ENCODE results near the gene GALNT2. TPM values are rescaled to one million over a fixed set of nuclear protein-coding genes. Genes with fewer than 3 reads are reported as not detected.

Gene GALNT2
- polyA plus RNA-seq, 2 donors: 11.2 to 15.3 TPM

- no peaks in the 10 kb centered on the region for H3K27me3 ChIP-seq (ENCODE audit: control insufficient read depth in 1 of 2, insufficient read depth in 2 of 2, low read length in 2 of 2)
- H3K9me3 ChIP-seq (ENCODE audit: control insufficient read depth in 2 of 2, insufficient read depth in 1 of 2, low read depth in 1 of 2, low read length in 1 of 2): no peaks in the 10 kb centered on the region
- H3K27ac ChIP-seq (ENCODE audit: low read depth in 2 of 2, low read length in 1 of 2): no peak overlapping the region
- H3K36me3 ChIP-seq (ENCODE audit: control insufficient read depth in 2 of 2, insufficient read depth in 2 of 2, low read length in 1 of 2): no peaks in the 10 kb centered on the region
- 91 to 92% methylated on average over 6 of the region's 6 CpGs for WGBS, 2 donors
- peaks cover 0 to 3% of the 10 kb centered on the region in 2 donors for H3K4me1 ChIP-seq (ENCODE audit: control insufficient read depth in 2 of 2, insufficient read depth in 2 of 2, low read length in 1 of 2)
- no peak overlapping the region for H3K4me3 ChIP-seq (ENCODE audit: low read depth in 1 of 2, low read length in 2 of 2)
Observed at GRCh38 chr1:230163205-230163604, 96.2 kb downstream of the GALNT2 start.

GRCh38 chr1:230163719-230164118, 96.7 kb downstream of the GALNT2 start:
- WGBS, 2 donors: 85 to 94% methylated on average over 3 of the region's 3 CpGs
- Histone ChIP-seq H3K27me3 (ENCODE audit: control insufficient read depth in 1 of 2, insufficient read depth in 2 of 2, low read length in 2 of 2) (no peaks in the 10 kb centered on the region), H3K36me3 (ENCODE audit: control insufficient read depth in 2 of 2, insufficient read depth in 2 of 2, low read length in 1 of 2) (no peaks in the 10 kb centered on the region), H3K27ac (ENCODE audit: low read depth in 2 of 2, low read length in 1 of 2) (no peak overlapping the region), H3K9me3 (ENCODE audit: control insufficient read depth in 2 of 2, insufficient read depth in 1 of 2, low read depth in 1 of 2, low read length in 1 of 2) (no peaks in the 10 kb centered on the region), H3K4me3 (ENCODE audit: low read depth in 1 of 2, low read length in 2 of 2) (no peak overlapping the region), H3K4me1 (ENCODE audit: control insufficient read depth in 2 of 2, insufficient read depth in 2 of 2, low read length in 1 of 2) (peaks cover 0 to 3% of the 10 kb centered on the region in 2 donors)

DNA sequence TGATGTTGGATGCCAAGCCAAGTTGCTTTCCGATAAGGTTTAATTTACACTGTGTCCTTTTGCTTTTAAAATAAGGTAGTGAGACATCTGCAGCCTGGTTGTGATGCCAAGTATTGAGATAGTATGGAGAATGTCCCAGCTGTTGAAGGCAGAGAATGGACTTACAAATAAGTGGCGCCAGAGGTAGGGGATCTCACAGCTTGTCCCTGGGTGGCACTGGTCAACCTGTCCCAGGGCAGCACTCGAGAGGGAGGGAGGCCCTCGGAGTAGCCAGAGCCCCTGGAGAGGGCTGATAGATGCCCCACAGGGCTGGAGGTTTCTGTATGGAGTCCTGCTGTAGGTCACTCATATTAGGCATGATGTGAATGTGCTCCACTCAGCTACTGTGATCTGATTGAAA, 98.5 kb downstream of the GALNT2 start:
- Histone ChIP-seq H3K4me3 (ENCODE audit: low read depth in 1 of 2, low read length in 2 of 2) (no peak overlapping the region), H3K27ac (ENCODE audit: low read depth in 2 of 2, low read length in 1 of 2) (no peak overlapping the region), H3K9me3 (ENCODE audit: control insufficient read depth in 2 of 2, insufficient read depth in 1 of 2, low read depth in 1 of 2, low read length in 1 of 2) (no peaks in the 10 kb centered on the region), H3K36me3 (ENCODE audit: control insufficient read depth in 2 of 2, insufficient read depth in 2 of 2, low read length in 1 of 2) (no peaks in the 10 kb centered on the region), H3K27me3 (ENCODE audit: control insufficient read depth in 1 of 2, insufficient read depth in 2 of 2, low read length in 2 of 2) (no peaks in the 10 kb centered on the region), H3K4me1 (ENCODE audit: control insufficient read depth in 2 of 2, insufficient read depth in 2 of 2, low read length in 1 of 2) (peaks cover 0 to 3% of the 10 kb centered on the region in 2 donors)
- 83 to 93% methylated on average over 4 of the region's 4 CpGs for WGBS, 2 donors

- WGBS, 2 donors: 89 to 94% methylated on average over 6 of the region's 6 CpGs
- Histone ChIP-seq H3K36me3 (ENCODE audit: control insufficient read depth in 2 of 2, insufficient read depth in 2 of 2, low read length in 1 of 2) (no peaks in the 10 kb centered on the region), H3K27ac (ENCODE audit: low read depth in 2 of 2, low read length in 1 of 2) (no peak overlapping the region), H3K9me3 (ENCODE audit: control insufficient read depth in 2 of 2, insufficient read depth in 1 of 2, low read depth in 1 of 2, low read length in 1 of 2) (no peaks in the 10 kb centered on the region), H3K27me3 (ENCODE audit: control insufficient read depth in 1 of 2, insufficient read depth in 2 of 2, low read length in 2 of 2) (no peaks in the 10 kb centered on the region), H3K4me1 (ENCODE audit: control insufficient read depth in 2 of 2, insufficient read depth in 2 of 2, low read length in 1 of 2) (peaks cover 2 to 3% of the 10 kb centered on the region in 2 donors), H3K4me3 (ENCODE audit: low read depth in 1 of 2, low read length in 2 of 2) (no peak overlapping the region)
Observed at GRCh38 chr1:230166366-230167132, 99.5 kb downstream of the GALNT2 start.

DNA sequence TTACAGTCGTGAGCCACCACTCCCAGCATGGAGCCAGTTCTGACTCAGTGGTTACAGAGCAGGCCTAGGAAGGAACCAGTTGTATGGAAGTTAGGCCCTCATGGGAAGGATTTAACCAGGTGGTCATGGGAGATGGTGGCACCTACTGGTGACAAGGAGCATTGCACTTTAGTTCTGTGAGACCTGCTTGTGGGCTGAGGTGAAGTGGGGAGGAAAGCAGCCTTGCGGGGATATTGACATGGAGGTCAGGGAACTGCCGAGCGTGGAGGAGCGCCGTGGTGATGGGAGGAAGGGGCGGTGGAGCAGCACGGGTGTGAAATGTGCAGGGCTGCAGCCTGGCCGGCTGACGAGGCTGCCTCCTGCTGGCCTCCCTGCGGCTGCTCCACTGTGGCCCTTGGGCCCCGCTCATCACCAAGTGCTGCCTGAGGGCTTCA, 100.4 kb downstream of the GALNT2 start:
- no peaks in the 10 kb centered on the region for H3K36me3 ChIP-seq (ENCODE audit: control insufficient read depth in 2 of 2, insufficient read depth in 2 of 2, low read length in 1 of 2)

DNA sequence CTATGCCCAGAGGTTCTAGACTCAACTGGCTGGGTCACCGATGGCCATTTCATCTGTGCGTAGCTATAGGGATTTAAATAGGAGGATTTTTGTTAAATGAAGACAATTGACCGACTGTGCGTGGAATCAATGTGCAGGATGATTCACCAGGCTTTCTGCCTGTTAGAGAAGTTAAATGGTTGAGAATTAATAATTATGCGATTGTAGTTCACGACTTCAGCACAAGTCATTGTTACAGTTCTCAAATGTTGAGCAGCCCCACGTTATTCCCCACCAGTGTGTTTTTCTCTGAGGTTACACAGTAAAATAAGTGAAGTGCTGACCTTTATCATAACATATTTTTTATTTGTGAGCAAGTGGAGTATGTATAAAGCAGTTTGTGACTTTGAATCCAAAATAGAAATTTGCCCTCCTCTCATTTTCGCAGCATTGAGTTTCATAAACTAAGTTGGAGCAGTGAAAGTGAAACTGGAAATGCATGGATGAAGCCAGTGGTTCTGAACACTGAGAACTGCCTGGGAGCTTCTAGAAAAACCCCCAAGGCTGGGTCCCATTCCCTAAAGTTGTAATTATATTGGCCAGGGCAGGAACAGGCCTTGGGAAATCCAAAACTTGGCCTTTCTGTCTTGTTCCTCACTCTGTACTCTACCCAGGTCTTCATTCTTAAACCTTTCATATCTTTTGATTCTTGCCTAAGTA, 102.6 kb downstream of the GALNT2 start:
- Histone ChIP-seq H3K27ac (ENCODE audit: low read depth in 2 of 2, low read length in 1 of 2) (no peak overlapping the region), H3K4me1 (ENCODE audit: control insufficient read depth in 2 of 2, insufficient read depth in 2 of 2, low read length in 1 of 2) (peaks cover 2% of the 10 kb centered on the region in 2 donors), H3K4me3 (ENCODE audit: low read depth in 1 of 2, low read length in 2 of 2) (no peak overlapping the region), H3K27me3 (ENCODE audit: control insufficient read depth in 1 of 2, insufficient read depth in 2 of 2, low read length in 2 of 2) (no peaks in the 10 kb centered on the region), H3K9me3 (ENCODE audit: control insufficient read depth in 2 of 2, insufficient read depth in 1 of 2, low read depth in 1 of 2, low read length in 1 of 2) (no peaks in the 10 kb centered on the region), H3K36me3 (ENCODE audit: control insufficient read depth in 2 of 2, insufficient read depth in 2 of 2, low read length in 1 of 2) (no peaks in the 10 kb centered on the region)
- 65 to 70% methylated on average over 8 of the region's 8 CpGs for WGBS, 2 donors

More for the DNA sequence above, 100.4 kb downstream of the GALNT2 start:
- no peak overlapping the region for H3K4me3 ChIP-seq (ENCODE audit: low read depth in 1 of 2, low read length in 2 of 2)
- H3K27ac ChIP-seq (ENCODE audit: low read depth in 2 of 2, low read length in 1 of 2): no peak overlapping the region
- H3K27me3 ChIP-seq (ENCODE audit: control insufficient read depth in 1 of 2, insufficient read depth in 2 of 2, low read length in 2 of 2): no peaks in the 10 kb centered on the region
- peaks cover 2 to 5% of the 10 kb centered on the region in 2 donors for H3K4me1 ChIP-seq (ENCODE audit: control insufficient read depth in 2 of 2, insufficient read depth in 2 of 2, low read length in 1 of 2)
- no peaks in the 10 kb centered on the region for H3K9me3 ChIP-seq (ENCODE audit: control insufficient read depth in 2 of 2, insufficient read depth in 1 of 2, low read depth in 1 of 2, low read length in 1 of 2)
- WGBS, 2 donors: 84% methylated on average over 12 of the region's 12 CpGs

DNA sequence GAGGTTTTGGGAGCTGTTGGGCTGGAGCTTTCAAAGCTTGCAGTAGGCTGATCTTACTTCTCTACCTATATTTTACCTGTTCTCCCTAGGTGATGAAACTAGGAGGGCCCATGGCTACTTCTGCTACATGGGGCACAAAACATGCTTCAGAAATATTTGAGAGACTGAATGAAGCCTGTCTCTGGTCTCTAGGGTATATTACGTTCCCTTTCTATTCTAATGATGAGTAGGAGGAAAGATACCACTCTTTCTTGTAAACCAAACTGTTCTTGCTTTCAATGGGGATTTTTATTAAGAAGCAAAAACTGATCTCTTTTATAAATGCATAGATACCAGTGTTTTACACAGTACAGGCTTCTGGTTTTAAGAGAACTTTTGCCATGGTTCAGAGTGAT, 103.1 kb downstream of the GALNT2 start:
- 73 to 76% methylated on average over 1 of the region's 1 CpG for WGBS, 2 donors

DNA sequence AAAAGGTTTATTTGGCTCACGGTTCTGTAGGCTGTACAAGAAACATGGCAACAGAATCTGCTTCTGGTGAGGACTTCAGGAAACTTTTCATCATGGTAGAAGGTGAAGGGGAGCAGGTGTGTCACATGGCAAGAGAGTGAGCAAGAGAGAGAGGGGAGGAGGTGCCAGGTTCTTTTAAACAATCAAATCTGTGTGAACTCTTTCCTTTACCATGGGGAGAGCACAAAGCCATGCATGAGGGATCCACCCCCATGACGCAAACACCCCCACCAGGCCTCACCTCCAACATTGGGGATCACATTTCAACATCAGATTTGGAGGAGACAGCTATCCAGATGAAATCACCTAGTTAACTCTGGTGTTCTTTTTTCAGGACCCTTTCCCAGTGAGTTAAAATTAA, 103.6 kb downstream of the GALNT2 start:
- Histone ChIP-seq H3K36me3 (ENCODE audit: control insufficient read depth in 2 of 2, insufficient read depth in 2 of 2, low read length in 1 of 2) (no peaks in the 10 kb centered on the region), H3K27ac (ENCODE audit: low read depth in 2 of 2, low read length in 1 of 2) (no peak overlapping the region), H3K27me3 (ENCODE audit: control insufficient read depth in 1 of 2, insufficient read depth in 2 of 2, low read length in 2 of 2) (no peaks in the 10 kb centered on the region), H3K4me1 (ENCODE audit: control insufficient read depth in 2 of 2, insufficient read depth in 2 of 2, low read length in 1 of 2) (peaks cover 2% of the 10 kb centered on the region in 2 donors), H3K9me3 (ENCODE audit: control insufficient read depth in 2 of 2, insufficient read depth in 1 of 2, low read depth in 1 of 2, low read length in 1 of 2) (no peaks in the 10 kb centered on the region), H3K4me3 (ENCODE audit: low read depth in 1 of 2, low read length in 2 of 2) (no peak overlapping the region)
- WGBS, 2 donors: 90 to 91% methylated on average over 2 of the region's 2 CpGs

More for the DNA sequence above, 103.1 kb downstream of the GALNT2 start:
- H3K9me3 ChIP-seq (ENCODE audit: control insufficient read depth in 2 of 2, insufficient read depth in 1 of 2, low read depth in 1 of 2, low read length in 1 of 2): no peaks in the 10 kb centered on the region
- H3K36me3 ChIP-seq (ENCODE audit: control insufficient read depth in 2 of 2, insufficient read depth in 2 of 2, low read length in 1 of 2): no peaks in the 10 kb centered on the region
- H3K27me3 ChIP-seq (ENCODE audit: control insufficient read depth in 1 of 2, insufficient read depth in 2 of 2, low read length in 2 of 2): no peaks in the 10 kb centered on the region
- peaks cover 2% of the 10 kb centered on the region in 2 donors for H3K4me1 ChIP-seq (ENCODE audit: control insufficient read depth in 2 of 2, insufficient read depth in 2 of 2, low read length in 1 of 2)
- no peak overlapping the region for H3K27ac ChIP-seq (ENCODE audit: low read depth in 2 of 2, low read length in 1 of 2)
- no peak overlapping the region for H3K4me3 ChIP-seq (ENCODE audit: low read depth in 1 of 2, low read length in 2 of 2)

GRCh38 chr1:230171356-230172015, 104.4 kb downstream of the GALNT2 start:
- Histone ChIP-seq H3K9me3 (ENCODE audit: control insufficient read depth in 2 of 2, insufficient read depth in 1 of 2, low read depth in 1 of 2, low read length in 1 of 2) (no peaks in the 10 kb centered on the region), H3K4me1 (ENCODE audit: control insufficient read depth in 2 of 2, insufficient read depth in 2 of 2, low read length in 1 of 2) (peaks cover 2% of the 10 kb centered on the region in 2 donors), H3K4me3 (ENCODE audit: low read depth in 1 of 2, low read length in 2 of 2) (no peak overlapping the region), H3K27me3 (ENCODE audit: control insufficient read depth in 1 of 2, insufficient read depth in 2 of 2, low read length in 2 of 2) (no peaks in the 10 kb centered on the region), H3K27ac (ENCODE audit: low read depth in 2 of 2, low read length in 1 of 2) (no peak overlapping the region), H3K36me3 (ENCODE audit: control insufficient read depth in 2 of 2, insufficient read depth in 2 of 2, low read length in 1 of 2) (no peaks in the 10 kb centered on the region)
- WGBS, 2 donors: 91 to 94% methylated on average over 5 of the region's 5 CpGs
